Stimulated activated CD4-positive, alpha-beta T cell treated with anti-CD3 and anti-CD28 coated beads, Interleukin-1b, Interleukin-23, amount 100 ng/mL, for 1 hour (primary cell): ENCODE data around the gene RGS18.
"Not testable (repeated sequence)": the region's sequence is repeated elsewhere in the genome, so short reads cannot be mapped to it uniquely, and the experiment has no call there.

Source experiments
- DNase-seq, 2 donors: peaks; one replicate each; pipeline ENCODE4 v3.0.0-alpha.2; 2020; ENCODE audit warnings: low read depth in 2 of 2

The RGS18 gene

DNA sequence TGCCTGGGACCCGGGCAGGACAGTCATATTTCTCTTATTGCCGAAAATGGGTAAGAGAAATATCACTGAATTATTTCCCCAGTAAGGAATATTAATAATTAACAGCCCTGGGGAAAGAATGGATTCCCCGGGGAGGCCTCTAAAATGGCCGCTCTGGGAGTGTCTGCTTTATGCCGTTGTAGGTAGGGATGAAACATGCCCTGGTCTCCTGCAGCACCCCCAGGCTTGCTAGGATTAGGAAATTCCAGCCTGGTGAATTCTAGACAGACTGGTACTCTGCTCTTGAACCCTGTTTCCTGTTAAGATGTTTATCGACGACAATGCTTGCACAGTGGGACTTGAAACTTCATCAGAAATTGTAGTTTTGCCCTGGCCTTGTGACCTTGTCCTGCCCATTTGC lies 6.7 kb downstream of the RGS18 start:
- not testable (repeated sequence) for DNase-seq

DNA sequence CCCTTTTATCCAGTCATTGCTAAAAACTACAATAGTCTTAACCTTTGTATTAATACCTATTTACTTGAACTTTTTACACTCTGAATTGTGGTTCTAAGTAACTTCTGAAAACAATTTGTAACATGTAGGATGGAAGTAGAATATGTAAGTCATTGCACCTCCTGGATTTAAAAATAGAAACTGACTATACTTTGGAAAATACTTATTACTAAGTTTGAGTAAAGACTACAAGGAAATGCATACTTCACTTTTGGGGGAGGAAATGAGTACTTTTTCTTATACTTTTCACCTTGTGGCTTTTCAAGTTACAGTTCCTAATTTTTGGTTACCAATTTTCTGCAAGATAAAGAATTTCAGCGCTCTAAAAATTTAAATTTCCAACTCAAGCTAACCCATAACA lies 8.7 kb downstream of the RGS18 start:
- no peak for DNase-seq

DNA sequence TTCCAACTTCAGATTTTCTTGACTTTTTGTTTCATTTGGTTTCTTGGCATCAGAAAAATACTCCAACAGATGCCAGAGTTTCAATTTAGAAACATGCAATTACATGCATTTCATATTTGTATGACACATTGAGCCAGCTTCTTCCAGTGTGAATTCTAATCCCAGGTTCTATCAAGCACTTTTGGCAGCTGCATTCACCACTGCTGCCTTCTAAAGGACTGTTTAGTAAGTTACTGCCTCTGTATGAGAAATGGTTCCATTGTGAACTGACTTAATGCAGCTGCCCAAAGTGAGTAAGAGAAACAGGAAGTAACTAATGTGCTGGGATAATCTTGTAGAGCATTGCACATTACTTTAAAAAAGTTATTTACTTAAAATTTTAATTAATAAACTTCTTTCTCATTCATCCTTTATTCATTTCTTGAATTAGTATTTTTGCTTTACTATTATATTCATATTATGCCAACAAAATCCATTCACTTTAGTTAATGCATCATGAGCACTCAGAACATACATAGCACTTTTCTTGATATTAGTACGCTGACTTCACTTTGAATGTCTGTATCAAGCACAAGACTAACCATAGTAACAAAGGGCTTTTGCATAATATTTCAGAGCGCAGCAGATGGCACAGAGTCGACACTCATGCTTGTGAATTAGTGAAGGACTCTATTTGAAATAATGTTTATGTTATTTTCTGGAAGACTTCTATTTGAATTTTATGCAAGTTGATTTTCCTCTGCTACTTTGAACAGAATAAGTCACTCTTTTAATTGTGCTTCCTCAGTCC lies 9.8 kb downstream of the RGS18 start:
- DNase-seq: no peak

DNA sequence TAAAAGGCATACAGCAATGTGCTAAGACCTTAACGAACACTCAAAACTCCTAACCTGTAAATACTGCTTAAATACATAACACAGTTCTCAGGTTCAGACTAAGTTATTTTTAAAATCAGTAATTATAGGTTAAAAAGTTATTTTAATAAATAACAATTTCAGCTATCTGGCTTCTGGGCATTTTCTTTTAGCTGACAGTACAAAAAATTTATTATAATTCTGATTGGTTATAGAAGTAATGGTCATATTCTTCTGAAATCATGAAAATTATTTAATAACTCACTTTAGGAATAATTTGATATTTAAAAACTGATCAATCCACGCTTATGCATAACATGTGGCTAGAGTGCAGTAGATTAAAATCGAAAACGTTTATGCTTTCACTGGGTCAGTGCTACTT lies 10.7 kb downstream of the RGS18 start:
- DNase-seq: no peak

DNA sequence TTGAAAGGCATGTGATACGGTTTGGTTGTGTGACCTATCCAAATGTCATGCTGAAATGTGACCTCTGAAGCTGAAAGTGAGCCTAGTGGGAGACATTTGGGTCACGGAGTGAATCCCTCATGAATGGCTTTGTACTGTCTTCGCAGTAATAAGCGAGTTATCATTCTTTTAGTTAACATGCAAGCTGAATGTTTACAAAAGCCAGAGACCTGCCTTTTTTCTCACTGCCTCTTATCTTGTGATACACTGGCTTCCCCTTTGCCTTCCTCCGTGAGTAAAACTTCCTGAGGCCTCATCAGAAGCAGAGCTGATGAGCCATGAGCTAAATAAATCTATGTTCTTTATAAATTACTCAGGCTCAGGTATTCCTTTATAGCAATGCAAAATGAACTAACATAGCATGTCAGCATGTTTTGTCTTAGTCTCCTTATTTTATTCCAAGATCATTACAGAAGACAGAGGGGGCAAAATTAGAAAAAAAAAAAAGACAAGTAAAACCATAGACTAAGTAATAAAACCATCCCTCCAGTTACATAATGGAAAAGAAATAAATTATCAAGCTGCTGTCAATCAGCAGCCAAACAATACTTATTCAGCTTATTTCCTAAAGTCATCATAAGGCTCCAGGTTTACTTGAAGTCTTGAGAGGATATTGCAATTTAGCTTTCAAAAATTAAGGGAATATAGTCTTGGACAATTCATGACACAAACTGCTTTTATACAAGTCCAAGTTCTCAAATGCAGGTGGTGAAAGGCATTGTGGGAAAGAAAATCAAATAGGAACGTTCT lies 12.1 kb downstream of the RGS18 start:
- DNase-seq: no peak

DNA sequence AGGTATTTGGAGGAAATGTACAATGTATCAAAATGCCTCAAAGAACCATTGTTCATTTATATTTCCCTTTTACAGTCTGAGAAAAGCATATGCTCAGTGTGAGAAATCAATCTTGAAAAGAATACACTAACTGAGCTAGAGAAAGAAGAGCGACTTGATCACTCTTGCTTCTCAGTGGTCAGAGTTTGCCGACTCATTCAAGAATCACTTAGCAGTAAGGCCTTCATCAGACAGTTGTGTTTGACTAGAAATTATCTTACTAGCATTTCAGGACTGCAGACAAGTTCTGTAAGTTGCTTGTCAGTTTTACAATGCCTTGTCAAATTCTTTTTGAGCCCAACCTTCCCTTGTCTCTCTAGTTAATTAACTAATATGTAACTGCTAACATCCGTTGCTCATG lies 12.9 kb downstream of the RGS18 start:
- DNase-seq: no peak

DNA sequence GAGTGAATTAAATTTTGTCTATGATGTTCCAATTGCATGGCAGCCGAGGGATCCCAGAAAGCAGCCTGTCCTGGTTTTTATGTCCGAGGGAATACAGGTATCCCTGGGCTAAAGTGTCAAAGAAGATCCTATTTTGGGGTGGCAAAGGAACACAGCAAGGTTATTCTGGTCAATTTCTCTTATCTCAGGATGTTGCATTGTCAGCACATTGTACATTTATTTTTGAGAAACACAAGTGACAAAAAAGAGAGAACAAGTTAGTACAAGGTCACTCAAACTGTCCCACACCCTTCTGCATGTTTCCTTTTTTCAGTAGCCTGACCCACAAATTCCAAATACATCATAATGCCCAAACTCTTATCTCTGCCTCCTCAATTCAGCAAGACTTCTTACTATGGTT lies 17.7 kb downstream of the RGS18 start:
- no peak for DNase-seq

DNA sequence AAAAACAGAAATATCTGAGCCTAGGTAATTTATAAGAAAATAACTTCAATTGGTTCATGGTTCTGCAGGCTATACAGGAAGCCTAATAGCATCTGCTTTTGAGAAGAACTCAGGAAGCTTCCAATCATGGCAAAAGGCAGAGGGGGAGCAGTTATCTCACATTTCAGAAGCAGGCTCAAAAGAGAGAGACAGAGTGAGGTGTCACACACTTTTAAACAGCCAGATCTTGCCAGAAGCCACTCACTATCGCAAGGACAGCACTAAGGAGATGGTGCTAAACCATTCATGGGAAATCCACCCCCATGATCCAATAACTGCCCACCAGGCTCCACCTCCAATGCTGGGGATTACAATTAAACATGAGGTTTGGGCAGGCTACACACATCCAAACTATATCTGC lies 25.5 kb downstream of the RGS18 start:
- no peak for DNase-seq

DNA sequence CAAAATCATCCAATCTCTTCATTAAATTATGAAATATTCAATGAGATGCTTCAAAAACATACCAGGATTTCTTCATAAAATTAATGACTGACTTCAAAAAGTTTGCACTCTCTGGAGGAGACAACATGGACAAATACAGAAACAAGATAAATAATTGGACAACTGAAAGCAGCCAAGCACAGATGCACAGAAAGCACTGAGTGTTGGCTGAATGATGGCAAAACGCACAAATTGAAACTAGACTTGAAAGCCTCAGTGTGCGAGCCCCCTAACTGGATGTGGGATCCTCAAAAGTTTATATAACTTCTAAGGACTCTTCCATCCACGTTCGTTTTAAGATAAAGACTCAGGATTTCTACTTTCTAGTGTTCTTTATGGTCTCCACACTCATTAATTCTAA lies 27.9 kb downstream of the RGS18 start:
- no peak for DNase-seq

DNA sequence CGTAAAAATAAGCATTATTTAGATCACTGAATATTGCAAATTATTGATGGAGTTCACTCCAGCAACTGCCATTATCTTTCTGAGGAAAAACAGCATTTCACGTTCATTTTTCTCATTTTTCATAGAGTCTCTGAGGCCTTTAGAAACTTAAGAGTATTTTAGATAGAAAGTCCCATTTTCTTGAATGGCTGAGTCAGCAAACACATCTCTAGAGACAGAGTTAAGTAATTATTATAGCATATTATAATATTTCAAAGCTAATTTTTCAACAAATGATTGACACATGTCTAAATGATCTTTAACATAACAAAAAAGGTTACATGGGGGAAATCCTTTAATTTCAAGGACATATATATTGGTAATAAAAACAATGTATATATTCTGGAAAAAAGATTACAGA lies 31.8 kb downstream of the RGS18 start:
- DNase-seq: no peak

DNA sequence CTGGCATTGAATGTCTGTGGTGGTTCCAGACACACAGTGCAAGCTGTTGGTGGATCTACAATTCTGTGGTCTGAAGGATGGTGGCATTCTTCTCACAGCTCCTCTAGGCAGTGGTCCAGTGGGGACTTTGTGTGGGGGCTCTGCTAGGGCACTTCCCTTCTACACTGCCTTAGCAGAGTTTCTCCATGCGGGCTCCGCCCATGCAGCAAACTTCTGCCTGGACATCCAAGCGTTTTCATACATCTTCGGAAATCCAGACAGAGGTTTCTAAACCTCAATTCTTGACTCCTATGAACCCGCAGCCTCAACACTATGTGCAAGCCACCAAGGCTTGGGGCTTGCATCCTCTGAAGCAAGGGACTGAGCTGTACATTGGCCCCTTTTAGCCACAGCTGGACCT lies 43.0 kb downstream of the RGS18 start:
- no peak for DNase-seq

DNA sequence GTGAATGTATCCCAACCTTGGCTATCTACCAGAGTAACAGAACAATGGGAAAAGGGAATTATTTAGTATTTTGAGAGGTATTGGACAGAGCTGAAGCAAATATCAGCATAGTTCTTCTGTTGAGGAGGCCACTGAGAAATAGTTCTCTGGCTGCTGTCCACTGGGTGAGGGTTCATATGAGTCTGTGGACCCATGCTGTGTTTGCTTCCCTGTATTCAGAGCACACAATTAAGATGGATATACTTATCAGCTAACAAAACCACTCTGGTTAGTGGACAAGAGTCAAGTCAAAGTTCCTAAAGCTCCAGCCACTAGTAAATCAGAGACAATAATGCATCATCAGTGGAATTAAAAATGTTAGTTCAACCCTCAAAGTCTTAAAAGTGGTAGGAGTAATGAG lies 66.1 kb downstream of the RGS18 start:
- no peak for DNase-seq

DNA sequence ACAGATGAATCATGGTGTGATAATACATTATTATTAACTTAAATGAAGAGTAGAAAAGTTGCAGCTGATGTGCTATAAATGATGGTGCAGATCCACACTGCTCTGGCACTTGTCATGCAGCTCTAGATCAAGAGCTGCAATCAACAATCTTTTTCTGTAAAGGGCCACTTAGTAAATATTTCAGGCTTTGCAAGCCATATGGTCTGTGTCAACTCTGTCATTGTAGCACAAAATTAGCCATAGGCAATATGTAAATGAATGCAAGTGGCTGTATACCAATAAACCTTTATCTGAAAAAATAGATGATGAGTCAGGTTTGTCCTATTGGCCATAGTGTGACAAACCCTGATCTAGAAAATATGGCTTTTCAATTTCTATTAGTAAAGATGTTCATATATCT lies 66.6 kb downstream of the RGS18 start:
- no peak for DNase-seq

DNA sequence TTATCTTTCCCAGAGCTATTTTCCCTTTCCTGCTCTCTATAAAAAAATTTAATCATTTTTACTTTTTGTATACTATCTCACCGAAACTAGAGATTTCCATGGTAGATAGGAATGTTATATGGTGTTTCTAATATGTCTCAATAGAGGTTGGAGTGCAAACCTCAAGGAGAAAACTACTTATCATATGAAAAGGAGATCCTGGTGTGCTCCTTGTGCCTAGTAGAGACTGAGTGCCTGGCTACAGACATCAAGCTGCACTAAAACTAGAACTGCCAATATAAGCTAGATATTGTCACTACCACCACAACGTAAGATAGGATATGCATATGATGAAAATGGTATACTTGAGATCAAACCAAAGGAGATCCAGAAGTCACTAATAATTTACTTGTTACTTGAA lies 67.0 kb downstream of the RGS18 start:
- no peak for DNase-seq

DNA sequence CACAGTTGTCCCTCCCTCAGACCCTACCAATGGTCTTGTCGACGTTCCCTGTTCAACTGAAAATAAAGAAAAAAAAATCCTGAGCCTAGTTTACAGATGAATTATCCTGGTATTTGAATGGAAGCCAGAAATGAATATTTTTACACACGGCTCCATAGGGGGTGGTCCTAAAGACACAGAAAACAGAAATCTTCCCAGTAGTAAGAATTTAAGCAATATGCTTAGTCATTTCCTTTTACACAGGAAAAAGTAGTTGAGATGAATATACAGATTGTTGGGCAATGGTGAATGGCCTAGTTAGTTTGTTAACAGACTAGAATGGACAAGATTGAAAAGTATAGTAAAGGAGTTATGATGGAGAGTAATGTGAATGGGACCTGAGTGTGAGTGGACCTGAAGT lies 67.4 kb downstream of the RGS18 start:
- DNase-seq: no peak

DNA sequence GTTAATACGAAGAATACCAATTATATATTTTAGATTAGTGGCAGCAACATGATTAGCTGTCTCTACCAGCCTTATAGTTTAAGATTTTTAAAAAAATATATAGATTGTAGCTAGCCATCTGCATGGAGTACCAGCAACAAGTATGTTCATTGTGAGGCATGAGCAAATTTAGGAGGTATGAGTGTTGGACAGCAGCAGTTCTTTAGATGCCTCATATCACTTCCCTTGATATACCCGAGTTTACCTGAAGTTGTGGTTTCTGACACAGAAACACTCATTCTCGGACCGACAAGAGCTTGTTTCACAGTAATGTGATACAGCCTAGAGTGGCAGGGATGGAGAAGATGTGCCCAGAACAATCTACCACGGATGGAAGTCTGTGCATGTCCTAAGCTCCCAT lies 69.1 kb downstream of the RGS18 start:
- no peak for DNase-seq

DNA sequence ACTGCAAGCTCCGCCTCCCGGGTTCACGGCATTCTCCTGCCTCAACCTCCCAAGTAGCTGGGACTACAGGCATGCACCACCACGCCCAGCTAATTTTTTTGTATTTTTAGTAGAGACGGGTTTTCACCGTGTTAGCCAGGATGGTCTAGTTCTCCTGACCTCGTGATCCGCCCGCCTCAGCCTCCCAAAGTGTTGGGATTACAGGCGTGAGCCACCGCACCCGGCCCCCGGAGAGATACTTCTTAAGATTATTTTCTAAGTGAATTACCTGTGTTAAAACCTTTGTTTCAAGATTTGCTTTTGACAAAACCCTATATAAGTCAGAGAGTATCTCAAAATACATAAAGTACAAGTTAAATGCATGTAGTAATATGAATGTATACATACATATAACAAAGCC lies 69.7 kb downstream of the RGS18 start:
- DNase-seq: not testable (repeated sequence)

DNA sequence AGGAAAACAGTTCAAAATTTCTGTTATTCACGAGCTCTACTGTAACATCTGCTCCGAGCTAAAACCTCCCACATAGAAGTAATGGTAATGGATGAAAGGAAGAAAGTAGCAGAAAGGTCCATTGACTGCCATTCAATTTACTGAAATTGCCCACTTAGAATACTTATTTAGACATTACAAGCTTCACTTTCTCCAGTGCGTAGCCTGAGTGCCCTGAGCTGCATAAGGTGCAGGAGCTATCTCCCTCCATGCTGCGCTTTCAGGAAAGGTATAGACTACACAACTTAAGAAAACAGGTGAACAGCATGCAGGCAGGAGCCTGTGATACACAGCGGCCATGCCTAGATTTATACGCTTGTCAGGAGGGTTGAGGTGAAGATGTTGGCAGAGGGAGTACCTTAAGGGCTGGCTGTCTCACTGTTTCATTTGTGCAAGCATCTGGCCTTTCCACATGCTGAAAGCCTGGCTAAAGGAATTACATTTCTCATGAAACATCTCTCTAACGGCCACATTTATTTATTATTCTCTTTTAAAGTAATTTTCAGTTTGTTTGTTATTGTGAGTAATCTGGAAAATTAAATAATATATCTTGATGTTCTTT lies 74.7 kb downstream of the RGS18 start:
- DNase-seq: no peak

DNA sequence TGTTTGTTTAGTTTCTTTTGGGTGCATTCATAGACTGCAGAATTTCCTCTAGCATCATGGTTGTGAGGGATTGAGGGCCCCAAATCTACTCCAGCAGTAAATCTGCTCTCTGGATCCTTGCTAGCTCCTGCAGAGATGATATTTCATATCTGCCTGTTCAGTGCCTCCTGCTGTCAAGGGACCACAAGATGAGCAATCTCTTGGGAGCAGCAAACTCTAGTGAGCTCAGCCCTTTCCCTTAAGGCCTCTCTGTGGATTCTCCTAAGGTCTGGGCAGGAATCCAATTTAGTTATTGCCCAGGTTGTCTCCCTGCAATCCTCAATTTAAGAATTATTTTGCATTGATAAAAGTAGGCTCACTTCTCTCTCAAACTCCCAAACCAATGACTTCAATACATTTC lies 76.9 kb downstream of the RGS18 start:
- DNase-seq: no peak
